Adipocyte (in vitro differentiated cells): ENCODE results near the gene FBXO8.

Source experiments
- DNase-seq: peaks from one replicate; pipeline ENCODE4 v3.0.0-alpha.2; 2015; ENCODE audit warnings: low read depth
- H3K27me3 ChIP-seq: replicated peaks from 2 replicates; pipeline ENCODE4 v1.7.0; 2013; ENCODE audit warnings: mild to moderate bottlenecking, low read length, moderate library complexity; ENCODE audit not compliant: control insufficient read depth, insufficient read depth
- H3K36me3 ChIP-seq: 2 replicates; pipeline ENCODE4 v1.7.0; 2013; ENCODE audit warnings: low read length, mild to moderate bottlenecking, moderate library complexity; ENCODE audit not compliant: control insufficient read depth, insufficient read depth, severe bottlenecking
- H3K4me1 ChIP-seq: 2 replicates; pipeline ENCODE4 v1.7.0; 2013; ENCODE audit warnings: mild to moderate bottlenecking, low read length, moderate library complexity; ENCODE audit not compliant: control insufficient read depth, insufficient read depth
- H3K4me3 ChIP-seq: 2 replicates; pipeline ENCODE4 v1.7.0; 2013; ENCODE audit warnings: mild to moderate bottlenecking, low read length, moderate library complexity
- H3K9ac ChIP-seq: 2 replicates; pipeline ENCODE4 v1.7.0; 2013; ENCODE audit warnings: mild to moderate bottlenecking, low read length, moderate library complexity
- H3K9me3 ChIP-seq: 2 replicates; pipeline ENCODE4 v1.7.0; 2013; ENCODE audit warnings: mild to moderate bottlenecking, low read length, moderate library complexity; ENCODE audit not compliant: control insufficient read depth

Gene FBXO8

GRCh38 chr4:174241162-174241561 lies 42.3 kb downstream of the FBXO8 start:
- no peak for DNase-seq
- H3K4me3 ChIP-seq, result no peak overlapping the region
- no peaks in the 10 kb centered on the region for H3K9me3 ChIP-seq
- H3K36me3 ChIP-seq, result peaks cover 19% of the 10 kb centered on the region
- H3K9ac ChIP-seq, result no peak overlapping the region
- H3K4me1 ChIP-seq, result peaks cover 9% of the 10 kb centered on the region
- H3K27me3 ChIP-seq, result no peaks in the 10 kb centered on the region

GRCh38 chr4:174236359-174236758 lies 47.1 kb downstream of the FBXO8 start:
- Histone ChIP-seq H3K4me3 (no peak overlapping the region), H3K4me1 (peaks cover 9% of the 10 kb centered on the region), H3K36me3 (peaks cover 27% of the 10 kb centered on the region), H3K9ac (no peak overlapping the region), H3K27me3 (no peaks in the 10 kb centered on the region), H3K9me3 (no peaks in the 10 kb centered on the region)
- no peak for DNase-seq

- DNase-seq, result no peak
- H3K4me3 ChIP-seq, result no peak overlapping the region
- peaks cover 4% of the 10 kb centered on the region for H3K36me3 ChIP-seq
- H3K27me3 ChIP-seq, result no peaks in the 10 kb centered on the region
- no peaks in the 10 kb centered on the region for H3K9me3 ChIP-seq
- H3K9ac ChIP-seq, result no peak overlapping the region
- no peaks in the 10 kb centered on the region for H3K4me1 ChIP-seq
Measured at GRCh38 chr4:174230680-174231079, 52.8 kb downstream of the FBXO8 start.

- Histone ChIP-seq H3K36me3 (peaks cover 3% of the 10 kb centered on the region), H3K27me3 (no peaks in the 10 kb centered on the region), H3K4me1 (no peaks in the 10 kb centered on the region), H3K4me3 (no peak overlapping the region), H3K9me3 (no peaks in the 10 kb centered on the region), H3K9ac (no peak overlapping the region)
- no peak for DNase-seq
Measured at GRCh38 chr4:174230148-174230547, 53.3 kb downstream of the FBXO8 start.

- Histone ChIP-seq H3K27me3 (no peaks in the 10 kb centered on the region), H3K36me3 (no peaks in the 10 kb centered on the region), H3K4me1 (no peaks in the 10 kb centered on the region), H3K9me3 (no peaks in the 10 kb centered on the region), H3K4me3 (no peak overlapping the region), H3K9ac (no peak overlapping the region)
- no peak for DNase-seq
Measured at GRCh38 chr4:174228988-174229387, 54.5 kb downstream of the FBXO8 start.

GRCh38 chr4:174225349-174226049 lies 58.0 kb downstream of the FBXO8 start:
- H3K9ac ChIP-seq, result no peak overlapping the region
- no peaks in the 10 kb centered on the region for H3K27me3 ChIP-seq
- no peak overlapping the region for H3K4me3 ChIP-seq
- no peaks in the 10 kb centered on the region for H3K9me3 ChIP-seq
- no peak for DNase-seq
- no peaks in the 10 kb centered on the region for H3K36me3 ChIP-seq
- H3K4me1 ChIP-seq, result no peaks in the 10 kb centered on the region

GRCh38 chr4:174224550-174224949 lies 58.9 kb downstream of the FBXO8 start:
- Histone ChIP-seq H3K36me3 (no peaks in the 10 kb centered on the region), H3K27me3 (no peaks in the 10 kb centered on the region), H3K9ac (no peak overlapping the region), H3K4me1 (no peaks in the 10 kb centered on the region), H3K9me3 (no peaks in the 10 kb centered on the region), H3K4me3 (no peak overlapping the region)
- no peak for DNase-seq

GRCh38 chr4:174222266-174222872 lies 61.1 kb downstream of the FBXO8 start:
- Histone ChIP-seq H3K4me1 (peaks cover 9% of the 10 kb centered on the region), H3K9ac (no peak overlapping the region), H3K27me3 (no peaks in the 10 kb centered on the region), H3K9me3 (no peaks in the 10 kb centered on the region), H3K4me3 (no peak overlapping the region), H3K36me3 (no peaks in the 10 kb centered on the region)
- DNase-seq, result peak; percentile 50

- Histone ChIP-seq H3K9me3 (no peaks in the 10 kb centered on the region), H3K27me3 (peaks cover 36% of the 10 kb centered on the region), H3K36me3 (no peaks in the 10 kb centered on the region), H3K9ac (peak overlapping the region; percentile 69), H3K4me3 (peak overlapping the region; percentile 81), H3K4me1 (peaks cover 28% of the 10 kb centered on the region)
- DNase-seq, result peak; percentile 34
Measured at GRCh38 chr4:174218127-174218790, 65.2 kb downstream of the FBXO8 start.

GRCh38 chr4:174217273-174218126 lies 66.0 kb downstream of the FBXO8 start:
- peaks cover 37% of the 10 kb centered on the region for H3K27me3 ChIP-seq
- peak overlapping the region; percentile 81 for H3K4me3 ChIP-seq
- no peaks in the 10 kb centered on the region for H3K9me3 ChIP-seq
- peaks cover 28% of the 10 kb centered on the region for H3K4me1 ChIP-seq
- no peaks in the 10 kb centered on the region for H3K36me3 ChIP-seq
- DNase-seq, result peak; percentile 73
- H3K9ac ChIP-seq, result peak overlapping the region; percentile 69

- Histone ChIP-seq H3K27me3 (peaks cover 37% of the 10 kb centered on the region), H3K9ac (peak overlapping the region; percentile 69), H3K4me1 (peaks cover 28% of the 10 kb centered on the region), H3K36me3 (no peaks in the 10 kb centered on the region), H3K9me3 (no peaks in the 10 kb centered on the region), H3K4me3 (peak overlapping the region; percentile 81)
- DNase-seq, result no peak
Measured at GRCh38 chr4:174216799-174217272, 66.6 kb downstream of the FBXO8 start.
